ENCODE data around the gene SLC30A2. TPM values are rescaled to one million over a fixed set of nuclear protein-coding genes. Genes with fewer than 3 reads are reported as not detected.

Gene SLC30A2
- total and polyA plus RNA-seq, 2 of the 13 experiments (the other 11 are each of a cell fraction or from before 2014, with no cell fraction given) = not detected

DNA sequence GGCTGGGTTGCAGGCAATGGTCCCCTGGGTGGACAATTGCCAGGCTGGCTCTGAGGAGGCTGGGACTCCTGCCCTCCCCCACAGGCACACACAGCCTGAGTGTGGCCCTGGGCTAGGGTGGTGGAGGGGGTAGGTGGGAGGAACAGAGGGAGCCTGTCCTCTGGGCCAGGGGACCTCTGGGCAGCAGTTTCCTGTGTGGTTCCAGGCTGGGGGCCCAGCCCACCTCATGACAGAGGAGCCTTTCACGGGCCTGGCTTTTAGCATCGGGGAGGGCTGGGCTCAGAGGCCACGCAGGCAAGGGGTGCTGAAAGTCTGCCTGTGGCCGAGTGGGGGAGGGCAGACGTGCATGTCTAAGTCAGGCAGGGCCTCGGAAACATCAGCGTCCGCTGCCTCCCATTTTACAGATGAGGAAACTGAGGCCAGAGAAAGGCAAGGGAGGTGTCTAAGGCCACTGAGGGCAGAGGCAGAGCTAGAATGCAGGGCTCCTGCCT is 17.4 kb downstream of the SLC30A2 start (continued):
- TF ChIP-seq, protein P1, sequence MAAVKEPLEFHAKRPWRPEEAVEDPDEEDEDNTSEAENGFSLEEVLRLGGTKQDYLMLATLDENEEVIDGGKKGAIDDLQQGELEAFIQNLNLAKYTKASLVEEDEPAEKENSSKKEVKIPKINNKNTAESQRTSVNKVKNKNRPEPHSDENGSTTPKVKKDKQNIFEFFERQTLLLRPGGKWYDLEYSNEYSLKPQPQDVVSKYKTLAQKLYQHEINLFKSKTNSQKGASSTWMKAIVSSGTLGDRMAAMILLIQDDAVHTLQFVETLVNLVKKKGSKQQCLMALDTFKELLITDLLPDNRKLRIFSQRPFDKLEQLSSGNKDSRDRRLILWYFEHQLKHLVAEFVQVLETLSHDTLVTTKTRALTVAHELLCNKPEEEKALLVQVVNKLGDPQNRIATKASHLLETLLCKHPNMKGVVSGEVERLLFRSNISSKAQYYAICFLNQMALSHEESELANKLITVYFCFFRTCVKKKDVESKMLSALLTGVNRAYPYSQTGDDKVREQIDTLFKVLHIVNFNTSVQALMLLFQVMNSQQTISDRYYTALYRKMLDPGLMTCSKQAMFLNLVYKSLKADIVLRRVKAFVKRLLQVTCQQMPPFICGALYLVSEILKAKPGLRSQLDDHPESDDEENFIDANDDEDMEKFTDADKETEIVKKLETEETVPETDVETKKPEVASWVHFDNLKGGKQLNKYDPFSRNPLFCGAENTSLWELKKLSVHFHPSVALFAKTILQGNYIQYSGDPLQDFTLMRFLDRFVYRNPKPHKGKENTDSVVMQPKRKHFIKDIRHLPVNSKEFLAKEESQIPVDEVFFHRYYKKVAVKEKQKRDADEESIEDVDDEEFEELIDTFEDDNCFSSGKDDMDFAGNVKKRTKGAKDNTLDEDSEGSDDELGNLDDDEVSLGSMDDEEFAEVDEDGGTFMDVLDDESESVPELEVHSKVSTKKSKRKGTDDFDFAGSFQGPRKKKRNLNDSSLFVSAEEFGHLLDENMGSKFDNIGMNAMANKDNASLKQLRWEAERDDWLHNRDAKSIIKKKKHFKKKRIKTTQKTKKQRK (IDR thresholded peaks at IDR 0.05; ENCODE audit: low read length) = no peak
- TF ChIP-seq, protein P2, sequence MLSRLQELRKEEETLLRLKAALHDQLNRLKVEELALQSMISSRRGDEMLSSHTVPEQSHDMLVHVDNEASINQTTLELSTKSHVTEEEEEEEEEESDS (CRISPR knock-in tag; IDR thresholded peaks at IDR 0.05; ENCODE audit: borderline replicate concordance) = no peak
- TF ChIP-seq SOX13 (IDR thresholded peaks at IDR 0.05) (no peak), SOX13 (CRISPR knock-in tag; conservative IDR thresholded peaks at IDR 0.05 in 1 of 2, IDR thresholded peaks at IDR 0.05 in 1 of 2) (peak in 1 of 2 experiments; percentile 31; a peak in 1 of 4 replicates), ZNF20 (CRISPR knock-in tag; IDR thresholded peaks at IDR 0.05) (no peak), ZNF773 (CRISPR knock-in tag; IDR thresholded peaks at IDR 0.05; ENCODE audit: borderline replicate concordance) (no peak), ATF7 (IDR thresholded peaks at IDR 0.05) (no peak), ATF7 (CRISPR knock-in tag; IDR thresholded peaks at IDR 0.05) (peak; percentile 61; the same call in 1 of the 2 replicates), CEBPG (CRISPR knock-in tag; IDR thresholded peaks at IDR 0.05) (no peak), ASH2L (IDR thresholded peaks at IDR 0.05; ENCODE audit: insufficient read length, low read depth, low read length) (no peak), ZSCAN29 (CRISPR knock-in tag; conservative IDR thresholded peaks at IDR 0.05) (no peak), RBFOX2 (IDR thresholded peaks at IDR 0.05; ENCODE audit: low read depth, low read length) (no peak), TEAD3 (CRISPR knock-in tag; optimal IDR thresholded peaks at IDR 0.05; ENCODE audit: borderline replicate concordance) (peak; percentile 7), ZNF230 (CRISPR knock-in tag; IDR thresholded peaks at IDR 0.05) (no peak), ZBTB7A (CRISPR knock-in tag; IDR thresholded peaks at IDR 0.05) (0 out of 2 replicates have a peak, but pooled peaks have one; percentile 38), TOE1 (CRISPR knock-in tag; IDR thresholded peaks at IDR 0.05) (no peak), ZNF180 (CRISPR knock-in tag; IDR thresholded peaks at IDR 0.05; ENCODE audit: borderline replicate concordance, low read depth) (no peak), FOXA3 (CRISPR knock-in tag; IDR thresholded peaks at IDR 0.05) (no peak), MYC (CRISPR knock-in tag; IDR thresholded peaks at IDR 0.05; ENCODE audit: borderline replicate concordance) (no peak)
- TF ChIP-seq, protein P3, sequence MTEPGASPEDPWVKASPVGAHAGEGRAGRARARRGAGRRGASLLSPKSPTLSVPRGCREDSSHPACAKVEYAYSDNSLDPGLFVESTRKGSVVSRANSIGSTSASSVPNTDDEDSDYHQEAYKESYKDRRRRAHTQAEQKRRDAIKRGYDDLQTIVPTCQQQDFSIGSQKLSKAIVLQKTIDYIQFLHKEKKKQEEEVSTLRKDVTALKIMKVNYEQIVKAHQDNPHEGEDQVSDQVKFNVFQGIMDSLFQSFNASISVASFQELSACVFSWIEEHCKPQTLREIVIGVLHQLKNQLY (CRISPR knock-in tag; IDR thresholded peaks at IDR 0.05) = peak; percentile 74
- TF ChIP-seq, protein P4, sequence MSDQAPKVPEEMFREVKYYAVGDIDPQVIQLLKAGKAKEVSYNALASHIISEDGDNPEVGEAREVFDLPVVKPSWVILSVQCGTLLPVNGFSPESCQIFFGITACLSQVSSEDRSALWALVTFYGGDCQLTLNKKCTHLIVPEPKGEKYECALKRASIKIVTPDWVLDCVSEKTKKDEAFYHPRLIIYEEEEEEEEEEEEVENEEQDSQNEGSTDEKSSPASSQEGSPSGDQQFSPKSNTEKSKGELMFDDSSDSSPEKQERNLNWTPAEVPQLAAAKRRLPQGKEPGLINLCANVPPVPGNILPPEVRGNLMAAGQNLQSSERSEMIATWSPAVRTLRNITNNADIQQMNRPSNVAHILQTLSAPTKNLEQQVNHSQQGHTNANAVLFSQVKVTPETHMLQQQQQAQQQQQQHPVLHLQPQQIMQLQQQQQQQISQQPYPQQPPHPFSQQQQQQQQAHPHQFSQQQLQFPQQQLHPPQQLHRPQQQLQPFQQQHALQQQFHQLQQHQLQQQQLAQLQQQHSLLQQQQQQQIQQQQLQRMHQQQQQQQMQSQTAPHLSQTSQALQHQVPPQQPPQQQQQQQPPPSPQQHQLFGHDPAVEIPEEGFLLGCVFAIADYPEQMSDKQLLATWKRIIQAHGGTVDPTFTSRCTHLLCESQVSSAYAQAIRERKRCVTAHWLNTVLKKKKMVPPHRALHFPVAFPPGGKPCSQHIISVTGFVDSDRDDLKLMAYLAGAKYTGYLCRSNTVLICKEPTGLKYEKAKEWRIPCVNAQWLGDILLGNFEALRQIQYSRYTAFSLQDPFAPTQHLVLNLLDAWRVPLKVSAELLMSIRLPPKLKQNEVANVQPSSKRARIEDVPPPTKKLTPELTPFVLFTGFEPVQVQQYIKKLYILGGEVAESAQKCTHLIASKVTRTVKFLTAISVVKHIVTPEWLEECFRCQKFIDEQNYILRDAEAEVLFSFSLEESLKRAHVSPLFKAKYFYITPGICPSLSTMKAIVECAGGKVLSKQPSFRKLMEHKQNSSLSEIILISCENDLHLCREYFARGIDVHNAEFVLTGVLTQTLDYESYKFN (CRISPR knock-in tag; conservative IDR thresholded peaks at IDR 0.05) = peak; percentile 67
- TF ChIP-seq, protein P5, sequence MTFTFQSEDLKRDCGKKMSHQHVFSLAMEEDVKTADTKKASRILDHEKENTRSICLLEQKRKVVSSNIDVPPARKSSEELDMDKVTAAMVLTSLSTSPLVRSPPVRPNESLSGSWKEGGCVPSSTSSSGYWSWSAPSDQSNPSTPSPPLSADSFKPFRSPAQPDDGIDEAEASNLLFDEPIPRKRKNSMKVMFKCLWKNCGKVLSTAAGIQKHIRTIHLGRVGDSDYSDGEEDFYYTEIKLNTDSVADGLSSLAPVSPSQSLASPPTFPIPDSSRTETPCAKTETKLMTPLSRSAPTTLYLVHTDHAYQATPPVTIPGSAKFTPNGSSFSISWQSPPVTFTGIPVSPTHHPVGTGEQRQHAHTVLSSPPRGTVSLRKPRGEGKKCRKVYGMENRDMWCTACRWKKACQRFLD (CRISPR knock-in tag; IDR thresholded peaks at IDR 0.05; ENCODE audit: borderline replicate concordance) = no peak
